Keratinocyte (primary cell): ENCODE measurements around the gene CELF2. TPM values are rescaled to one million over a fixed set of nuclear protein-coding genes. Genes with fewer than 3 reads are reported as not detected.

ENCODE experiments used
- DNase-seq: peaks from one replicate; pipeline ENCODE4 v3.0.0-alpha.2; 2011; ENCODE audit warnings: low read depth, missing footprints, low spot score
- FAIRE-seq: peaks from 2 replicates; lab custom pipeline; 2011; peaks lifted over from hg19 to GRCh38; lab: Jason Lieb, UNC
- H2AFZ ChIP-seq: 2 replicates; pipeline ENCODE4 v1.6.0; 2012; ENCODE audit warnings: low read length, control low read depth, inconsistent platforms; ENCODE audit not compliant: control insufficient read depth
- H3K27ac ChIP-seq: 2 replicates; pipeline ENCODE4 v1.5.1; 2011; ENCODE audit warnings: low read length; ENCODE audit not compliant: control insufficient read depth, insufficient read depth
- H3K27me3 ChIP-seq: 3 replicates; pipeline ENCODE4 v1.6.0; 2011; ENCODE audit warnings: low read length; ENCODE audit not compliant: control insufficient read depth, insufficient read depth; ENCODE audit errors: extremely low read depth
- H3K36me3 ChIP-seq, 2 experiments: 2 replicates in 1 of 2; 3 replicates in 1 of 2; pipeline ENCODE4 v1.5.1; 2011; ENCODE audit warnings: low read length in 2 of 2, mild to moderate bottlenecking in 1 of 2; ENCODE audit not compliant: control insufficient read depth in 2 of 2, insufficient read depth in 2 of 2; ENCODE audit errors: extremely low read depth in 1 of 2
- H3K4me1 ChIP-seq: 3 replicates; pipeline ENCODE4 v1.5.1; 2011; ENCODE audit warnings: low read length; ENCODE audit not compliant: control insufficient read depth, insufficient read depth; ENCODE audit errors: extremely low read depth
- H3K4me2 ChIP-seq: 3 replicates; pipeline ENCODE4 v1.6.0; 2011; ENCODE audit warnings: low read depth, low read length; ENCODE audit not compliant: control insufficient read depth, insufficient read depth; ENCODE audit errors: extremely low read depth
- H3K4me3 ChIP-seq, 3 experiments: fragments of 200-600 bp in 1 of 3; sonication (generic) in 1 of 3; 2 replicates in 2 of 3; 3 replicates in 1 of 3; pipeline ENCODE4 v1.5.1; 2011 to 2016; ENCODE audit warnings: low read length in 3 of 3, mild to moderate bottlenecking in 3 of 3, control low read depth in 2 of 3, inconsistent platforms in 1 of 3, low read depth in 1 of 3, mixed read lengths in 1 of 3, mixed run types in 1 of 3, moderate library complexity in 1 of 3; ENCODE audit not compliant: control insufficient read depth in 2 of 3, insufficient read depth in 2 of 3; ENCODE audit errors: extremely low read depth in 1 of 3
- H3K79me2 ChIP-seq: 2 replicates; pipeline ENCODE4 v1.6.0; 2012; ENCODE audit warnings: low read length; ENCODE audit not compliant: control insufficient read depth, insufficient read depth
- H3K9ac ChIP-seq: 3 replicates; pipeline ENCODE4 v1.6.0; 2011; ENCODE audit warnings: low read length; ENCODE audit not compliant: control insufficient read depth, insufficient read depth; ENCODE audit errors: extremely low read depth
- H3K9me1 ChIP-seq: 3 replicates; pipeline ENCODE4 v1.6.0; 2011; ENCODE audit warnings: low read length; ENCODE audit not compliant: control insufficient read depth, insufficient read depth; ENCODE audit errors: extremely low read depth
- H3K9me3 ChIP-seq: 2 replicates; pipeline ENCODE4 v1.5.1; 2012; ENCODE audit warnings: low read depth, low read length; ENCODE audit not compliant: control insufficient read depth
- H4K20me1 ChIP-seq: 3 replicates; pipeline ENCODE4 v1.6.0; 2011; ENCODE audit warnings: low read length; ENCODE audit not compliant: control insufficient read depth, insufficient read depth; ENCODE audit errors: extremely low read depth
- CTCF ChIP-seq, 3 experiments: IDR thresholded peaks in 1 of 3; conservative IDR thresholded peaks in 1 of 3; optimal IDR thresholded peaks in 1 of 3; 2 replicates in 2 of 3; 3 replicates in 1 of 3; pipeline versions ENCODE3 to v1.5.1; 2011; ENCODE audit warnings: low read length in 3 of 3, mild to moderate bottlenecking in 3 of 3, moderate library complexity in 2 of 3, control low read depth in 1 of 3, inconsistent platforms in 1 of 3; ENCODE audit not compliant: insufficient read depth in 2 of 3; ENCODE audit errors: extremely low read depth in 1 of 3
- EZH2 ChIP-seq: IDR thresholded peaks from one replicate; pipeline ENCODE4 v1.6.1; 2012; ENCODE audit warnings: inconsistent platforms, mild to moderate bottlenecking, low read length, moderate library complexity
- dilution Hi-C: fragments of 300-500 bp; cut with MboI; formaldehyde crosslinking; loops from one replicate; pipeline ENCODE4 v1.7.0; 2020; ENCODE audit warnings: low sequenced_read_pairs; ENCODE audit not compliant: extremely low pct_ligation_motif_present
- polyA plus RNA-seq, 5 experiments: library from polyadenylated mRNA; depleted of rRNA in 3 of 5; stranded (reverse) in 3 of 5; stranded (forward) in 1 of 5; unstranded in 1 of 5; fragments of >200 nt; gene quantifications; 1 replicate in 1 of 5; 2 replicates in 3 of 5; 3 replicates in 1 of 5; pipeline versions ENCODE4 v1.2.1 to v1.2.3, GENCODE V29; 2011 to 2012; ENCODE audit warnings: missing spikeins in 2 of 5, low read depth in 1 of 5, low replicate concordance in 1 of 5

Gene CELF2
- polyA plus RNA-seq, 1 donor (not counting 4 experiments of a cell fraction or from before 2014, with no cell fraction given): 9.8 TPM

DNA sequence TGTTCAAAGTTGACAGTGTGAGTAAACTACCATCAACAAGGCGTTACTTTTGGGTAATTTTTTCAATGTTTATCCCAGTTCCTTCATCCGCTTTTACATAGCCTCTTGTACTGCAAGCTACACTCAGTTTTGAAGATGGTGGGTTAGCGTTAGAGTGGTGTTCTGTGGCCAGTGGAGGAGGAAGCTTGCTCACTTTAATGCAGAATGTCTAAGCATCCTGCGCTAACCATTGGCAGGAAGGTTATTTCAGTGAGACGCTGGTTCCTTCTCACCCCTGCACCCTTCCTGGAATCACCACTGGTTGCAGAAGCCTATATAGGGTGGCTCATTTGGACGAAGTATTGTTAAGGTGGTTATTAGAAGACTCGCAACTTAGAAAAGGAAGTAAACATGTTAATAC is 159.1 kb downstream of the CELF2 start:
- Histone ChIP-seq H3K36me3 (no peaks in the 10 kb centered on the region), H3K79me2 (no peaks in the 10 kb centered on the region), H3K9me3 (no peaks in the 10 kb centered on the region), H4K20me1 (no peaks in the 10 kb centered on the region), H3K4me1 (no peaks in the 10 kb centered on the region), H3K9ac (no peak overlapping the region), H3K4me3 (no peak overlapping the region), H3K4me2 (no peak overlapping the region), H3K9me1 (no peaks in the 10 kb centered on the region), H3K27me3 (no peaks in the 10 kb centered on the region), H3K27ac (no peak overlapping the region), H2AFZ (no peak overlapping the region)
- DNase-seq: no peak
- no peak for TF ChIP-seq CTCF (optimal IDR thresholded peaks at IDR 0.05 in 1 of 3, IDR thresholded peaks at IDR 0.05 in 1 of 3, conservative IDR thresholded peaks at IDR 0.05 in 1 of 3; ENCODE audit: extremely low read depth in 1 of 3, insufficient read depth in 2 of 3, low read length in 3 of 3)
- TF ChIP-seq EZH2: no peak
- dilution Hi-C loops: no loop called here
- FAIRE-seq: no peak

- H3K36me3 ChIP-seq: no peaks in the 10 kb centered on the region
- DNase-seq (no peak), FAIRE-seq (no peak)
- no peak overlapping the region for H3K27ac ChIP-seq
- H3K9me1 ChIP-seq: no peaks in the 10 kb centered on the region
- H3K9ac ChIP-seq: no peak overlapping the region
- H2AFZ ChIP-seq: no peak overlapping the region
- TF ChIP-seq CTCF (optimal IDR thresholded peaks at IDR 0.05 in 1 of 3, IDR thresholded peaks at IDR 0.05 in 1 of 3, conservative IDR thresholded peaks at IDR 0.05 in 1 of 3; ENCODE audit: extremely low read depth in 1 of 3, insufficient read depth in 2 of 3, low read length in 3 of 3) (no peak), EZH2 (no peak)
- H3K4me2 ChIP-seq: no peak overlapping the region
- H3K27me3 ChIP-seq: no peaks in the 10 kb centered on the region
- H3K4me1 ChIP-seq: no peaks in the 10 kb centered on the region
- H3K9me3 ChIP-seq: no peaks in the 10 kb centered on the region
- H3K79me2 ChIP-seq: no peaks in the 10 kb centered on the region
- no peaks in the 10 kb centered on the region for H4K20me1 ChIP-seq
- dilution Hi-C loops: no loop called here
- no peak overlapping the region for H3K4me3 ChIP-seq
Measured at GRCh38 chr10:11177381-11177780, 159.7 kb downstream of the CELF2 start.
